ENCODE data around the gene GUCA2A. TPM values are rescaled to one million over a fixed set of nuclear protein-coding genes. Genes with fewer than 3 reads are reported as not detected.

GUCA2A gene
- total and polyA plus RNA-seq, 2 of the 8 experiments (the other 6 are each of a cell fraction or from before 2014, with no cell fraction given): not detected

- TF ChIP-seq, protein P1, sequence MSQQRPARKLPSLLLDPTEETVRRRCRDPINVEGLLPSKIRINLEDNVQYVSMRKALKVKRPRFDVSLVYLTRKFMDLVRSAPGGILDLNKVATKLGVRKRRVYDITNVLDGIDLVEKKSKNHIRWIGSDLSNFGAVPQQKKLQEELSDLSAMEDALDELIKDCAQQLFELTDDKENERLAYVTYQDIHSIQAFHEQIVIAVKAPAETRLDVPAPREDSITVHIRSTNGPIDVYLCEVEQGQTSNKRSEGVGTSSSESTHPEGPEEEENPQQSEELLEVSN (IDR thresholded peaks at IDR 0.05): no peak
Measured at GRCh38 chr1:42118125-42118524, 46.4 kb downstream of the GUCA2A start (continued).

Measured in H1 (cell line).